ENCODE data around the gene ZMAT5. TPM values are rescaled to one million over a fixed set of nuclear protein-coding genes. Genes with fewer than 3 reads are reported as not detected.

Gene ZMAT5
- total RNA-seq, 1 donor from 2014 or later, result 16.9 TPM

Other genes with a start within 250 kb of the ZMAT5 start
- gene THOC5, start 213.2 kb downstream of the ZMAT5 start, total RNA-seq (ENCODE audit: unreplicated experiment), result 175 TPM
- gene NIPSNAP1, start 185.9 kb downstream of the ZMAT5 start, total RNA-seq (ENCODE audit: unreplicated experiment), result 194 TPM
- gene NF2, start 163.4 kb downstream of the ZMAT5 start, total RNA-seq (ENCODE audit: unreplicated experiment), result 35.4 TPM
- 14.6 TPM for gene CABP7, start 47.0 kb downstream of the ZMAT5 start, total RNA-seq (ENCODE audit: unreplicated experiment)
- 77.7 TPM for gene UQCR10, start 362 bp upstream of the ZMAT5 start, total RNA-seq (ENCODE audit: unreplicated experiment)
- gene ASCC2, start 71.3 kb upstream of the ZMAT5 start, total RNA-seq (ENCODE audit: unreplicated experiment), result 67.8 TPM
- gene MTMR3, start 116.2 kb upstream of the ZMAT5 start, total RNA-seq (ENCODE audit: unreplicated experiment), result 51.7 TPM